OCI-LY7 (cell line): ENCODE data around the gene GDF10. TPM values are rescaled to one million over a fixed set of nuclear protein-coding genes. Genes with fewer than 3 reads are reported as not detected.

Source experiments
- BruUV-seq: library from RNA; stranded (reverse); fragments of 400-500 nt; replicated peaks from 2 replicates; lab custom pipeline; 2021; lab: Mats Ljungman, UMichigan
- CTCF ChIA-PET: fragments of 300-600 bp; sonication (Branson Sonifier 250); formaldehyde crosslinking; loops from one replicate; lab custom pipeline; 2022; ENCODE audit warnings: antibody characterized with exemption; ENCODE audit not compliant: unreplicated experiment; lab: Charles Lee
- POLR2A ChIA-PET: fragments of 300-600 bp; sonication (Branson Sonifier 250); formaldehyde crosslinking; loops from one replicate; lab custom pipeline; 2022; ENCODE audit warnings: antibody characterized with exemption; lab: Charles Lee
- DNase-seq: peaks from one replicate; pipeline ENCODE4 v3.0.0-alpha.2; 2015; ENCODE audit warnings: low spot score
- H2AFZ ChIP-seq: fragments of 200-600 bp; sonication (generic), shearing (Covaris generic); 2 replicates; pipeline ENCODE4 v1.6.1; 2014; ENCODE audit warnings: mild to moderate bottlenecking, antibody characterized with exemption, low read length, moderate library complexity
- H3K27ac ChIP-seq: fragments of 200-600 bp; sonication (generic); 2 replicates; pipeline ENCODE4 v1.5.1; 2014; ENCODE audit warnings: mixed run types, low read depth, mild to moderate bottlenecking, moderate library complexity, low read length, inconsistent platforms; ENCODE audit not compliant: poor library complexity, severe bottlenecking
- H3K36me3 ChIP-seq: fragments of 200-600 bp; sonication (generic); 2 replicates; pipeline ENCODE4 v1.6.1; 2014; ENCODE audit warnings: mild to moderate bottlenecking, antibody characterized with exemption, low read length, moderate library complexity, mixed read lengths; ENCODE audit not compliant: insufficient read depth
- H3K4me1 ChIP-seq: fragments of 200-600 bp; sonication (generic); 2 replicates; pipeline ENCODE4 v1.5.1; 2014; ENCODE audit warnings: mild to moderate bottlenecking, low read length; ENCODE audit not compliant: insufficient read depth, poor library complexity, severe bottlenecking
- H3K4me2 ChIP-seq: fragments of 200-600 bp; sonication (generic); 2 replicates; pipeline ENCODE4 v1.6.1; 2014; ENCODE audit warnings: mild to moderate bottlenecking, low read length
- H3K4me3 ChIP-seq: fragments of 200-600 bp; sonication (generic); 2 replicates; pipeline ENCODE4 v1.5.1; 2014; ENCODE audit warnings: mild to moderate bottlenecking, low read depth, low read length; ENCODE audit not compliant: poor library complexity, severe bottlenecking
- H3K79me2 ChIP-seq: fragments of 200-600 bp; sonication (generic); 2 replicates; pipeline ENCODE4 v1.6.1; 2016; ENCODE audit warnings: low read depth, mild to moderate bottlenecking, low read length, moderate library complexity, mixed read lengths; ENCODE audit not compliant: insufficient read depth
- H3K9me2 ChIP-seq: fragments of 200-600 bp; sonication (generic); 2 replicates; pipeline ENCODE4 v1.6.1; 2016; ENCODE audit warnings: mild to moderate bottlenecking, low read length, mixed read lengths; ENCODE audit not compliant: insufficient read depth
- H3K9me3 ChIP-seq: fragments of 200-600 bp; sonication (generic); 2 replicates; pipeline ENCODE4 v1.6.1; 2014; ENCODE audit warnings: mild to moderate bottlenecking, mixed run types, low read length, mixed read lengths
- H4K20me1 ChIP-seq: fragments of 200-600 bp; sonication (generic); 2 replicates; pipeline ENCODE4 v1.6.1; 2014; ENCODE audit warnings: mild to moderate bottlenecking, antibody characterized with exemption, low read length, moderate library complexity, mixed read lengths; ENCODE audit not compliant: insufficient read depth
- CTCF ChIP-seq: fragments of 200-600 bp; sonication (generic); conservative IDR thresholded peaks from 2 replicates; pipeline ENCODE4 v1.5.1; 2014; ENCODE audit warnings: mild to moderate bottlenecking, antibody characterized with exemption, low read length, moderate library complexity, mixed read lengths
- EZH2phosphoT487 ChIP-seq: fragments of 200-600 bp; sonication (generic); IDR thresholded peaks from 2 replicates; pipeline ENCODE4 v1.6.1; 2018; ENCODE audit warnings: low read depth, borderline replicate concordance, mild to moderate bottlenecking, mixed run types, antibody characterized with exemption, low read length, moderate library complexity, mixed read lengths
- intact Hi-C: fragments of 100-400 bp; cut with micrococcal nuclease; formaldehyde crosslinking; loops from one replicate; pipeline ENCODE4 v1.10.0; 2022; ENCODE audit not compliant: unreplicated experiment
- total RNA-seq, 2 experiments: library from RNA; depleted of rRNA in 1 of 2; stranded (reverse); fragments of >200 nt in 1 of 2; shearing (Covaris generic) in 1 of 2; gene quantifications; 2 replicates each; pipeline ENCODE4 v1.2.3, GENCODE V29; 2014 to 2022

GDF10 gene
- total RNA-seq, 2 experiments from 2014 or later = not detected

DNA sequence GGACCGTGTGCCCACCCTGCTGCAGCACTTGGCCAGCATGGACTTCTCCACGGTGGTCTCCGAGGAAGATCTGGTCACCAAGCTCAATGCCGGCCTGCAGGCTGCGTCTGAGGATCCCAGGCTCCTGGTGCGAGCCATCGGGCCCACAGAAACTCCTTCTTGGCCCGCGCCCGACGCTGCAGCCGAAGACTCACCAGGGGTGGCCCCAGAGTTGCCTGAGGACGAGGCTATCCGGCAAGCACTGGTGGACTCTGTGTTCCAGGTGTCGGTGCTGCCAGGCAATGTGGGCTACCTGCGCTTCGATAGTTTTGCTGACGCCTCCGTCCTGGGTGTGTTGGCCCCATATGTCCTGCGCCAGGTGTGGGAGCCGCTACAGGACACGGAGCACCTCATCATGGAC, 49.5 kb downstream of the GDF10 start:
- intact Hi-C loops = no loop called here

DNA sequence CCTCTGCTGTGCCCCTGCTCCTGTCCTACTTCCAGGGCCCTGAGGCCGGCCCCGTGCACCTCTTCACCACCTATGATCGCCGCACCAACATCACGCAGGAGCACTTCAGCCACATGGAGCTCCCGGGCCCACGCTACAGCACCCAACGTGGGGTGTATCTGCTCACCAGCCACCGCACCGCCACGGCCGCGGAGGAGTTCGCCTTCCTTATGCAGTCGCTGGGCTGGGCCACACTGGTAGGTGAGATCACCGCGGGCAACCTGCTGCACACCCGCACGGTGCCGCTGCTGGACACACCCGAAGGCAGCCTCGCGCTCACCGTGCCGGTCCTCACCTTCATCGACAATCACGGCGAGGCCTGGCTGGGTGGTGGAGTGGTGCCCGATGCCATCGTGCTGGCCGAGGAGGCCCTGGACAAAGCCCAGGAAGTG, 50.0 kb downstream of the GDF10 start:
- H3K36me3 ChIP-seq = no peaks in the 10 kb centered on the region
- H3K79me2 ChIP-seq = no peaks in the 10 kb centered on the region
- TF ChIP-seq EZH2phosphoT487 = no peak
- TF ChIP-seq CTCF = no peak
- no peaks in the 10 kb centered on the region for H3K9me3 ChIP-seq
- H3K4me1 ChIP-seq = no peaks in the 10 kb centered on the region
- no peak overlapping the region for H2AFZ ChIP-seq
- no peak for DNase-seq
- CTCF ChIA-PET = no interaction called here
- H3K27ac ChIP-seq = no peak overlapping the region
- H3K4me3 ChIP-seq = no peak overlapping the region
- no peaks in the 10 kb centered on the region for H3K9me2 ChIP-seq
- H4K20me1 ChIP-seq = no peaks in the 10 kb centered on the region
- POLR2A ChIA-PET = no interaction called here
- intact Hi-C loops = no loop called here
- no peak overlapping the region for H3K4me2 ChIP-seq
- BruUV-seq = no TSS peak

More for the DNA sequence above, 49.5 kb downstream of the GDF10 start:
- H3K27ac ChIP-seq = no peak overlapping the region
- H3K4me1 ChIP-seq = no peaks in the 10 kb centered on the region
- CTCF ChIA-PET = no interaction called here
- H3K4me3 ChIP-seq = no peak overlapping the region
- no peaks in the 10 kb centered on the region for H3K9me3 ChIP-seq
- no peaks in the 10 kb centered on the region for H4K20me1 ChIP-seq
- TF ChIP-seq CTCF = no peak
- no peak for TF ChIP-seq EZH2phosphoT487
- H3K4me2 ChIP-seq = no peak overlapping the region
- no peak for DNase-seq
- no peaks in the 10 kb centered on the region for H3K79me2 ChIP-seq
- POLR2A ChIA-PET = no interaction called here
- H2AFZ ChIP-seq = no peak overlapping the region
- H3K36me3 ChIP-seq = no peaks in the 10 kb centered on the region
- BruUV-seq = no TSS peak
- no peaks in the 10 kb centered on the region for H3K9me2 ChIP-seq

GRCh38 chr10:47350671-47351640, 51.0 kb downstream of the GDF10 start:
- intact Hi-C loops = no loop called here
- no peak for TF ChIP-seq CTCF
- no peak for TF ChIP-seq EZH2phosphoT487
- H3K4me1 ChIP-seq = no peaks in the 10 kb centered on the region
- H3K4me2 ChIP-seq = no peak overlapping the region
- no peaks in the 10 kb centered on the region for H3K9me3 ChIP-seq
- H2AFZ ChIP-seq = no peak overlapping the region
- CTCF ChIA-PET = no interaction called here
- DNase-seq = no peak
- H3K27ac ChIP-seq = no peak overlapping the region
- no peaks in the 10 kb centered on the region for H3K9me2 ChIP-seq
- no peaks in the 10 kb centered on the region for H3K36me3 ChIP-seq
- POLR2A ChIA-PET = no interaction called here
- H3K4me3 ChIP-seq = no peak overlapping the region
- H4K20me1 ChIP-seq = no peaks in the 10 kb centered on the region
- BruUV-seq = no TSS peak
- no peaks in the 10 kb centered on the region for H3K79me2 ChIP-seq
